CD4-positive, alpha-beta T cell treated with Interleukin-15 for 1 hour (primary cell): ENCODE measurements around the gene IL17REL.
A peak's percentile ranks its signal among the peaks of the same experiment; 100 is the strongest.
"Not testable (repeated sequence)": the region's sequence is repeated elsewhere in the genome, so short reads cannot be mapped to it uniquely, and the experiment has no call there.

Experiments used
- DNase-seq: peaks from one replicate; pipeline ENCODE4 v3.0.0-alpha.2; 2020

The IL17REL gene

DNA sequence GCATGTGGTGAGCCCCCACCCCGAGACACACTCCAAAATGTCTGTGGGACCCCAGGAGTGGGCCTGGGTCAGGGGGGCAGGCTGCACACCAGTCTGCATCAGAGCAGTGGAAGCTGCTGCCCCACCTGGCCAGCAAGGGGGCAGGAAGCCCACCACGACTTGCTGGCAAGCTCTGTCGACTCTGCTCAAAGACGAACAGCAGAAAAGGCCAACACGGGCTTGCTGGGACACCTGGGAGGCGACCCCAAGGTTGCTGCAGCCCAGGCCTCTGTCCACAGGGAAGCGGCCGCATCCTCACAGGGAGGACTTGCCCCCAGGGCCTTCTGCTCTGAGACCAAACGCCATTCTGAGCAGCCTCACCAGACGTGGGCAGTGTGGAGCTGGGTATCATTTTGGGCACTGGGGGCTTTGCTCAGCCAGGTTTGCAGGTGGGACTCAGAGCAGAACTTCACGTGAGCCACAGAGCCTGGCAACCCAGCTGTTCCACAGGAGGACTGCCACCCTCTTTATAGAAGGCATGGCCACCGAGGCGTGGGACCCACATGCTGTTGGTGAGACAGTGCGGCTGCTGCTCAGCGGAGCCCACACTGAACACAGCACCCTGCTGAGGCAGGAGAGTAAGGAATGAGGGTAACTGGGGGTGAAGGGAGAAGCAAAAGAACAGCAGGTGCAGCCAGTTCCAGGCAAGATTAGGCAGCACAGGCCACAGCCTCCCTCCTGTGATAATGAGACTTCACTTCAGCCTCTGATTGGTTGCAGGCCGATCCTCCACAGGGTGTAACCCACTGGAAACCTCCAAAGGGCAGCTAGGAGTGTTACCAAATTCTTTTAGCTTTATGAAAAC is 11.0 kb downstream of the IL17REL start:
- no peak for DNase-seq

DNA sequence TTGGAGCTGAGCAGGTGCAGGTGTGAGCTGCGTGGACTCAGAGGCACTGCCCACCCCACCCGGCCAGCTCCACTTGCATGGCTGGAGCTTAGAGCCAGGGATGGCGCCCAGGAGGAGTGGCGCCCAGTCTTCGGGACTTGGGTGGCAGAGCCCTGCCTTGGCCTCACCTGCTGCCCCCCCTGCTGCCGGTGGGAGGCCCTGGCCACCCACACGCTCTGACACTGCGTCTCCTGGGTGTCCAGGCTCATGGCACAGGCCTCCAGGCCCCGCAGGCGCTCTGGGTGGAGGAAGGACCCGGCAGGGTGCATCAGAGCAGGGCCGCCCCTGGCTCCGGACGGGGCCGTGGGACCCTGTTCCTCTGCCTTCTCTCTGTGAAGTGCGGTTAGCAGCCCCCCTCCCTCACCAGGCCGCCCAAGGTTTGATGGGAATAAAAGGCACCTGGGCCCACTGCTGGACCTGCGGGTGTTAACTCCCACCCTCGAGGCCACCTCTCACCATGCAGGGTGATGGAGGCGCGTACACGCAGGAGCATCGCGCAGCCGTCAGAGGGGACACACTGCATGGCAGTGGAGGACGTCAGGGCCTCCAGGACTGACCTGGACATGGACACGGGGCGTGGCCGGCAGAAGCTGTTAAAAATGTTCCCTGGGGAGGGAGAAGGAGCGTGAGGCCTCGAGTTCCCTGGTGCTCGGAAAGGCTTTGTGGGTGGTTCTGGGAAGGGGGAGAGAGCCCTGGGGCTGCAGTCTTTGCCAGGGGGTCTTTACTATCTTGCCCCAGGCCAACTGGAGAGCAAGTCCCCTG is 11.8 kb downstream of the IL17REL start:
- no peak for DNase-seq

DNA sequence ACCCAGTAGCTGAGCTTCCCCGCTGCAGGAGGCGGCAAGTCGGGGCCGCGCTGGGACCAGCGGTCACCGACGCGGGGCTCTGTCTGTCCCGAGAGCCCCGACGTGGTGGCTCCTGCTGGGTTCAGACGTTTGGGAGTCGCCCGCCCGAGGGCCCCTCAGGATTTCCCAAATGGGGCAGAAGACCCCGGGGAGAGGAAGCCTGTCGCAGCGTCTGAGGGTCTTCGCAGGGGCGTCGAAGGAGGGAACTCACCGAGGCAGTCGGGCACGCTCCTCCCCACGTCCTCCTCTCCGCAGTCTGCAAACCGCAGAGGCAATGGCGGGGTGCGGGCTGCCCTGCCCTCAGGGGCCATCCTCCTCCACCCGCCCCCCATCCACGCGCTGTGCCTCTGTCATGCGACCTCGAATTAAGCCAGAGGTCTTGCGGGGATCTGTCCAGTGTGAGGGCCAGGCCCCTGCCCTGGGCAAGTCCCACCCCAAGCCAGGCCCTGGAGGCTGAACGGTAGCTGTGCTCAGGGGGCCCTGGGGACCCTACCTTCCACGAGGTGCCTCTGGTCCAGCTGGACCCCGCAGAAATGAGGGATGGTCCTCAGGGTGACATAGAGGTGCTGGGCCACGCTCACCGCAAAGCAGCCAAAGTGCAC is 12.5 kb downstream of the IL17REL start:
- no peak for DNase-seq

DNA sequence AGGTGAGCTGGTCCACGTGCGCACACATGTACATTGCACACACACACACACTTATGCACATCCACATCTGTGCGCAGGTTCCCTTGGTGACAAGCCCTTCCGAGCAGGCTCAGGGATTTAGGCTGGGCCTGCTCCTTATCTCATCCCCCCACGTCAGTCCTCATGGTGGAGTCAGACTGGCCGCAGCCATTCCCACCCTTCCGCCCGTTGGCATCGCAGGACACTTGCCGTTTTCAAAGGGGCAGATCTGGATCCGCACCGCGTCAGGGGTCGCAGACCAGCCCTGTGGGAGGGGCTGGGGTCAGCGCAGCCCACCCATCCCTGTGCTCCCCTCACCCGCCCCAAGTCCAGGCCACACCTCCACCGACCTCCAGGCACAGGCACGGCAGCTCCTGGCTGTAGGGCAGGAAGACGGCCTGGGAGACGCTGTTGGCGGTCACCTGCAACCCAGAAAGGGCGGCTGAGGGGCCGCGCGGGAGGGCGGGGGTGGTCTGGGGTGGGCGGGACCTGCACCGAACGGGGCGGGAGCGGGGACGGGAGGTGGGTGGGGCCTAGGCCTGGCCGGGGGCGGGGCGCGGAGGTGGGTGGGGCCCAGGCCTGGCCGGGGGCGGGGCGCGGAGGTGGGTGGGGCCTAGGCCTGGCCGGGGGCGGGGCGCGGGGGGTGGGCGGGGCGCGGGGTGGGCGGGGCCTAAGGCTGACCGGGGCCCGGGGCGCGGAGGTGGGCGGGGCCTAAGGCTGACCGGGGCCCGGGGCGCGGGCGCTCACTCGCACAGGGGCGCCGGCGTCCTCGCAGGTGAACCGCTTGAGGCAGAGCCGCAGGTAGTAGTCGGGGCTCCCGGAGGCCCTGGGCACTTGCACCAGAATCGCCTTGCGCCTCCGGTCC is 13.3 kb downstream of the IL17REL start:
- DNase-seq, result no peak

DNA sequence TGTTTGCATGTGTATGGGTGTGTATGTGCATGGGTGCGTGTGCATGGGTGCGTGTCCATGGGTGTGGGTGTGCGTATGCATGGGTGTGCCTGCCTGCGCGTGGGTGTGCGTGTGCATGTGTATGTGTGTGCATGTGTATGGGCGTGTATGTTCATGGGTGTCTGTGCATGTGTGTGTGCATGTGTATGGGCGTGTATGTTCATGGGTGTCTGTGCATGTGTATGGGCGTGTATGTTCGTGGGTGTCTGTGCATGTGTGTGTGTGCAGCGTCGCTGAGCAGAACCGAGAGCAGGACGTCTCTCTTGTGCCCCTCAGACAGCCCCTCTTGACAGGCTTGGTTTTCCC is 13.9 kb downstream of the IL17REL start:
- DNase-seq, result no peak

DNA sequence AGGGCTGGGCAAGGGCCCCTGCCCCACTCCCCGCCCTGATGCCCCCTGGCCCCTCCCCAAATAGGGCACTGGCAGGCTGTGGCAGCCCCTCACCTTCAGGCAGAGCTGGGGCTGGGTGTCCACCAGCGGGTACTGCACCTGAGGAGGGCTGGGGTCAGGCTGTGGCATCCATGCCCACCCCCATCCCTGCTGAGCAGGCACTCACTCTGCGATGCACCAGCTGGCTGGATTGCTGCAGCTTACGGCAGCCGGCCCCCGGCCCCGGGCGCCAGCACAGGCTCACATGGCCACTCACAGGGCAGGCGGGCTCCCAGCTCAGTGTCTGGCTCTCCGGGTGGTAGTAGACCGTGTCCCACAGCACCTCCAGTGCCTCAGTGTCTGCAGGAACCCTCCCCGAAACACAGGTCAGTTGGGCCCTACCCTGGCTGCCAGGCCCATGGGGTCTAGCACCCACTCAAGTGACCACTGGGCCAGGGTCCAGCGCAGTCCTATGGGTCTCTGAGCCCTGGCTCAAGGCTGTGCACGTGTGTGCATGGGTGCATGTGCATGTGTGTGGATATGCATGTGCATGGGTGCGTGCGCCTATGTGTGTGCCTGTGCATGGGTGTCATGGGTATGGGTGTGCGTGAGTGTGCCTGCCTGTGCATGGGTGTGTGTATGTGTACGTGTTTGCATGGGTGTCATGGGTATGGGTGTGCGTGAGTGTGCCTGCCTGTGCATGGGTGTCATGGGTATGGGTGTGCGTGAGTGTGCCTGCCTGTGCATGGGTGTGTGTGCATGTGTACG is 14.4 kb downstream of the IL17REL start:
- no peak for DNase-seq

DNA sequence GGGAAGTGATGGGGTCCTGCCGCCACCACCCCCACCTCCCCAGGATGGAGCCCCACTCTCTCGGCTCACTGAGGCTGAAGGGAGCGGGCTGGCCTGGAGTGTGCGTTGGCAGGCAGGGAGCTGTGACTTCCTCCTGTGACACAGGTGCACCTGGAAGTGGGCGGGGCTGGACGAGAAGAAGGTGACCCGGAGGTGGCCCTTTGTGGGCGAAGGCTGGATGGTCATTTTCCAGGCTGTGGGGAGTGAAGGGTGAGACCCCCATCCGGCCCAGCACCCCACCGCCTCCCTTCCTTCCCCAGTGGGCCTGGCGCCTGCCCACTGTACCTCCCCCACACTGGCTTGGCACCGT is 15.3 kb downstream of the IL17REL start:
- DNase-seq, result no peak

DNA sequence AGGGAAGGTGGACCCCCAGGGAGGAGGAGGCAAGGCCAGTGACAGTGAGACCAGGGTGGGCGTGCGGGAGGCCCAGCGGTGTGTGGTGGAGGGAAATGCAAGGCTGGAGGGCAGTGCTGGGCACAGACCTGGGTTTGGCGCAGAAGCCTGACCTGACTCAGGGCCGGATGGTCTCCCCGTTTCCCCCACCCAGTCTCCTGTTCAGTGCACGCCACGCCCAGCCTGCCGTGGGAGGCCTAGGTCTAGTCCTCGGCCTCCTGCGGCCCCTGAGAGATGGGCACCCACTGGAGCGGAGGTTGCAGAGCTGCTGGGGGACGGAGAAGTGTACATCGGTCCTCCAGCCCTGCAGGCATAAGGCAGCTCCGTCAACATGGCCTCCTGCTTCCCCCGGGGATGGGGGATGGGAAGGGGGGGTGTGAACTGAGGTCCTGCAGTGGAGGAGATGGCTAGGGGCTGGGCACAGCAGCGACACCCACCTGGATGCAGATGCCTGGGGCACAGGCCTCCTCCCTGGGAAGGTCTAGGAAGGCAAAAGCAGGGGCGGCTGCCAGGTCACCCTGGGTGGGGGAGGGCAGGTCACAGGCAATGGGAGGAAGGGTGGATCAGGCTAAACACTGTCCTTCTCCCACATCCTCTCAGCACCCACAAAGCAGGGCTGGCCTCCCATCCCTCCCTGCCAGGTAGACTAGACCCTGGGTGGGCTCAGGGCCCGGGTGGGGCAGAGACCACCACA is 15.9 kb downstream of the IL17REL start:
- DNase-seq, result no peak

DNA sequence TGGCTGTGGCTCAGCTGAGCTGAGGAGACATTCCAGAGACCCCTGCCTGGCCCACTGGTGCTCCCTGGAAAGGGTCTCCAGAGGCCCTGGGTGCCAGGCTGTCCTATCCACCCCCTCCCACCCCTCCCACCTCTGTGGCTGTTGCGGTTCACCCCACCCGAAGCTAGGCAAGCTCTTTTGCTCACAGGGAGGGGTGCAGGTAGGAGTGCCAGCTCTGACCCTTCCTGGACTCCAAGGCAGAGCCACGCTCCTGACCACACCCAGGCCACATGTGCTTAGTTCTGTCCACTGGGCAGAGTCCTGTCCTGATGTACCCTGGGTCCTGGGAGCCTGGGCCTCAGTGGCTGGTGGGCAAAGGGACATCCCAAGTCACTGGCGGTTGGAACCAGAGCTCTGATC is 16.4 kb downstream of the IL17REL start:
- no peak for DNase-seq

DNA sequence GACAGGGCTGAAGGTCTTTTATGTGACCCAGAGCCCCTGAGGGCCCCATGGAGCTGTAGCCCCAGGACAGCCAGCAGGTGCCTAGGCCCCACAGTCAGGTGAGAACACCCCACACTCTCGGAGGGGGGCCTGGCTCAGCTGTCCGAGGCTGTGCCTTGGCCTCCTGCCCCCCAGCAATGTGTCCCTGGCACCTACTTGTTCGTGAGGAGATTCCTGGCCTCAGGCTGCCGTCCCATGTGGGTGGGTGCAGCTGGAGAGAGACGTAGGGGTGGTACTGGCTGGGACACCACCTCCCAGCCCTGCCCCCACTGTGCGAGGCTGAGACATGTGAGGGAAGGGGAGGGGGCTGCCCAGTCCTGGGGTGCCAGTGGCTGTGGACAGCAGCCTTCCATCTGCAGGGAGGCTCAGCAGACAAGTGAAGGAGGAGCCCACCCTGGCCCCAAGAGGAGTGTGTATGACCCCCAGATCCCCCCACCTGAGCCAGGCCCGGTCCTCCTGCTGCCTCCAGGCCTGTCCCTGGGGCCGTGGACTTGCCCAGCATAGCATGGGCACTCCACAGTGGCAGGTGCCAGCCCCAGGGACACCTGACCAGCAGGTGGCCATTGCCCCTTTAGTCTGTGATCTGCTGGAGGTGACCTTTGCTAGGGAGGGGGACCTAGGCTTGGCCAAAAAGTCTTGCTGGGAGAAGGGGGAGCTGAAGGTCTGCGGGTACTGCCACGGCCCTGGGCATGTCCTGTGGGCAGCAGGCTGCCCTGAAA is 17.0 kb downstream of the IL17REL start:
- DNase-seq, result no peak

DNA sequence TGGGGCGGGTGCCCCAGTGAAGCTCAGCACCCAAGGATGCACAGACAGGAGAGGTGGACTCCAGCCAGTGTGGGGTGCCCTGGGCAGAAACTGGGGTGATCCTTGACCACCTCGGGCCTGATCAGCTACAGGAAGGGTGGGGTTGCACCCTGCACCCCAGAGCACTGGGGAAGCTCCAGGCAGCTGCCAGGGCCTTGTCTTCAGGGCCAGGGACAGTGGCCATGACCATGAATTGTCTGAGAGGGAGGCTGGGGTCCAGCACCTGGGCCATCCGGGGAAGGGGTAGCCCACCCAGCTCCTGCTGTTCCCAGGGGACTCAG is 17.6 kb downstream of the IL17REL start:
- no peak for DNase-seq

DNA sequence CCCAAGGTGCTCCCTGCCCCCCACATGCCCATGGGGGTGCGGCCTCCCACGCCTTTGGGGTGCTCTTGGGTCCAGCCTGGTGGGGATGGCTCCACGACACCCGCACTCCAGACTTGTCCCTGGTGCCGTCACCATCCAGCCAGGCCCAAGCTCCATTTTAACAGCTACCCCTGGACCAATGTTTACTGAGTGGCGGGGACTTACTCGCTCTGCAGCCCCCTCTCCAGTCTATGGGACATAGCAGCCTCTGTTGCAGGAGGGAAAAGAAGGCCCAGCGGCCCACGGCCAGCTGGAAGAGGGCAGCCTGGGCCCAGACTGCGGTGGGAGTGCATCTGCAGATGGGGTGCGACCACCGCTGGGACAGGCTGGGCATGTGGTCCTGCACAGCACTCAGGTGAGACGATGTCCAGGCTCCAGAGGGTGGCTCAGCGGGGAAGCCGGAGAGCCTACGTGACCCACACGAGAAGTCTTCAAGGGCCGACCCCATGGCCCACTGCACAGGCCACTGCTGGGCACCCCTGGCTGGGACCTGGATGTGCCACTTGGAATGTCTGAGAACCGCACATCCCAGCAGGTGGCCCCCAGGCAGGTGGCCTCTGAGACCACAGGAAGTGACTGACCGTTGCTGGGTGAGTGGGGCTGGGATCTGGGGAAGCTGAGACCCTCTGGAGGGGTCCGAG is 18.1 kb downstream of the IL17REL start:
- no peak for DNase-seq

DNA sequence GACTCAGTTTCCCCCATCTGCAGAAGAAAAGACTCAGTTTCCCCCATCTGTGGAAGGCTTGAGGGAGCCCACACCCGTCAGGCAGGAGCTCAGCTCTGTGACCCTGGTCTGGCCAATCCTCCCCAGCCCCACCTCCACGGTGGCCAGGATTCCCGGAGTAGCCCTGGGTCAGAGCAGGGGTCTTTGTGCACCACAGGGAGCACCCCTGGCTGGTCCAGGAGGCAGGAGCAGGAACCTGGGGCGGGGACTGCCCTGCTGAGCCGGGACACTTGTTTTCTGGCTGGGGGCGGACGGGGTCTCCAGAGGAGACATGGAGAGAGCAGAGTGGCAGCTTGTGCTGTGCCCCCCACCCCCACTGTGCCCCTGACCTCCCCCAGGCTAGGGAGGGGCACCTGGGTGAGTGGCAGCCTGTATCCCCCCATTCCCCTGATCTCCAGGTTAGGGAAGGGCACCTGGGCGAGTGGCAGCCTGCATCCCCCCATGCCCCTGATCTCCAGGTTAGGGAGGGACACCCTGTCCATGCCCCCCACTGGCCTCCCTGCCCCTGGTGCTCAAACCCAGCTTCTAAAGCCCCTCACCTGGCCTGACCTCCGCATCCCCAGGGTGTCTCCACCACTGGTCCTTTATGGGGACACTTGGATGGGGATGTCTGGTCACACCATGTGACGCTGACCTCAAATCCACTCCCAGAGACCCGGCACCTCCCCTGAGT is 18.8 kb downstream of the IL17REL start:
- no peak for DNase-seq

DNA sequence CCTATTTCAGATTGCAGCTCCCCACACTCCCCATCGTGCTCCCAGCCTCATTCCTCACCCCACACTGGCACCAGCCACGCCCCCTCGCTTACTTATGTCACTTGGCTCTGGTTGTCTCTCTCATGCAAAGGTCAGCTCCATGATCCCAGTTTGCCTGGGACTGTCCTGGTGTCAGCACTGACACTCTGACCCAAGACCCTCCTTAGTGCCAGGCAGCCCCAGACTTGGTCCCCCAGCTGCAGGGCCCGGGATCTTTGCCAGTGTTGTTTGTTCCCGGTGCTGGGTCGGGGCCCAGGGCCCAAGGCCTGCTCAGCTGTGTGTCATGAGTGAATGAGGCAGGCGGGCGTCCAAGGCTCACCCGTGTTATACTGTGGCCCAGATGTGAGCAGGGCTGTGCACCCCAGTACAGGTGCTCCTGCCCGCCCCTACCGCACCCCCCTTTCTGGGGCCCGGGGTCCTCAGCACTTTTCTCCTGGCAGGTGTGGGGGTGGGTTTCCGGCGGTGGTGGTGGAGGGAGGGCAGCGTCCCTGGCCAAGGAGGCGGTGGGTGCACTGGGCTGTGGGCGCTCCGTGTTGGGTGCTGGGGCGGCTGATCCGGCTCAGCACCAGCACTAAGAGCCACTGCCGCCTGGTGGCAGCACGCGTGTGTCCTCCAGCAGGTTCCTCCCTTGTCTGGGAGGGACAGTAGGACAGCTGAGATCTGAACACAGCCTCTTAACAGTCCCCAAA is 19.5 kb downstream of the IL17REL start:
- DNase-seq, result peak; percentile 76

DNA sequence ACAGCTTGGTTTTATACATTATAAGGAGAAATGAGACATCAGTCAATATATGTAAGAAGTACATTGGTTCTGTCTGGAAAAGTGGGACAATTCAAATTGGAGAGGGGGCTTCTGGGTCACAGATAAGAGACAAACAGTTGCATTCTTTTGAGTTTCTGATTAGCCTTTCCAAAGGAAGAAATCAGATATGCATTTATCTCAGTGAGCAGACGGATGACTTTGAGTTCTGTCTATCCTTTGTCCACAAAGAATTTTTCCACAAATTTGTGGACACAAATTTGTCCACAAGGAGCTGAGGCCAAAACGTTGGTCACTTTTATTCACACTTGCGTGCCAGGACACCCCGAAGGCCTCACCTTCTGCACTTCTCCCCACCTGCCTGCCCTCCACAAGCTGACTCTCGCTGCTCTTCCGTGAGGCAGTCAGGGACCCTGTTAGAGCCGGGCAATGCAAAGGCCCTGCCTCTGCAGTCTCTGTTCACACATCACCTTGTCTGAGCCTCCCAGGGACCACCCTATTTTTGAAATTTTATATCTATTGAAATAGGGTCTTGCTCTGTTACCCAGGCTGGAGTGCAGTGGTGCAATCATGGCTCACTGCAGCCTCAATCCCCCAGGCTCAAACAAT is 20.5 kb downstream of the IL17REL start:
- no peak for DNase-seq

DNA sequence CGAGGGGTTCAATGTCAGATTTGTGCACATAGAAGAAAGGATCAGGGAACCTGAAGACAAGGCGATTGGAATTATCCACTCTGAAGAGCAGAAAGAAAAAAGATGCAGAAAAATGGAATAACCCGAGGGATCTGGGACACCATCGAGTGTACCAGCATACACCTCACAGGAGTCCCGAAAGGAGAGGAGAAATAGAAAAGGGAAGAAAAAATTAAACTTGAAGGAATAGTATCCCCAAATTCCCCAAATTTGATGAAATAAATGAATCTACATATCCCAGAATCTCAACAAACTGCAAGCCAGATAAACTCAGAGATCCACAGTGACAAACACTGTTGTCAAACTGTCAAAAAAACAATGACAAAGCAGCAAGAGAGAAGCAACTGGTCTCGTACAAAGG is 21.4 kb downstream of the IL17REL start:
- no peak for DNase-seq

DNA sequence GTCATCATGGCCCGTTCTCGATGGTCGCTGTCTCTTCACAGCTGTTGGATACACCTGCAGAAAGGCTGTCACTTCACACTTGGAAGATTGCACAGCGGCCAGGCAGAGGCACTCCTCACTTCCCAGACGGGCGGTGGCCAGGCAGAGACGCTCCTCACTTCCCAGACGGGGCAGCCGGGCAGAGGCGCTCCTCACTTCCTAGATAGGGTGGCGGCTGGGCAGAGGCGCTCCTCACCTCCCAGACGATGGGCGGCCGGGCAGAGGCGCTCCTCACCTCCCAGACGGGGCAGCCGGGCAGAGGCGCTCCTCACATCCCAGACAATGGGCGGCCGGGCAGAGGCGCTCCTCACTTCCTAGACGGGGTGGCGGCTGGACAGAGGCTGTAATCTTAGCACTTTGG is 22.7 kb downstream of the IL17REL start:
- DNase-seq, result not testable (repeated sequence)

DNA sequence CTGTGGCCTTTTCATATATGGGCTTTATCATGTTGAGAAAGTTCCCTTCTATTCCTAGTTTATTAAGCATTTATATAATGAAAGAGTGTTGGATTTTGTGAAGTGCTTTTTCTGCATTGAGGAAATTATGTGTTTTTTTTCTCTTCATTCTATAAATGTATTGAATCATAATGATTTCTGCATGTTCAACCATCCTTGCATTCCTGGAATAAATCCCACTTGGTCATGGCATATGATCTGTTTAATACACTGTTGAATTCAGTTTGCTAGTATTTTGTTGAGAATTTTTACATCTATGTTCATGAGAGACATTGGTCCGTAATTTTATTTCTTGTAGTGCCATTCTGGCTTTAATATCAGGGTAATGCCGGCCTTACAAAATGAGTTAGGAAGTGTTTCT is 26.2 kb downstream of the IL17REL start:
- DNase-seq, result no peak
